GM12801 (cell line): ENCODE results near the gene FBLN1.

Experiments
- CTCF ChIP-seq: IDR thresholded peaks from one replicate; pipeline ENCODE4 v1.5.1; 2011; ENCODE audit warnings: control low read depth; ENCODE audit not compliant: insufficient read length; ENCODE audit errors: extremely low read depth

Gene FBLN1

GRCh38 chr22:45503050-45503815 is 550 bp downstream of the FBLN1 start:
- TF ChIP-seq CTCF = no peak

GRCh38 chr22:45503816-45504372 is 1.2 kb downstream of the FBLN1 start:
- no peak for TF ChIP-seq CTCF

- no peak for TF ChIP-seq CTCF
Observed at GRCh38 chr22:45504373-45505341, 2.0 kb downstream of the FBLN1 start.

GRCh38 chr22:45505991-45506747 is 3.5 kb downstream of the FBLN1 start:
- no peak for TF ChIP-seq CTCF

GRCh38 chr22:45506816-45507360 is 4.2 kb downstream of the FBLN1 start:
- no peak for TF ChIP-seq CTCF

- TF ChIP-seq CTCF = no peak
Observed at GRCh38 chr22:45507798-45508197, 5.1 kb downstream of the FBLN1 start.
